ENCODE measurements around the gene PACSIN2. TPM values are rescaled to one million over a fixed set of nuclear protein-coding genes. Genes with fewer than 3 reads are reported as not detected.
"Not testable (repeated sequence)": the region's sequence is repeated elsewhere in the genome, so short reads cannot be mapped to it uniquely, and the experiment has no call there.

The PACSIN2 gene
- total RNA-seq, 1 donor from 2014 or later: 41.5 TPM

- DNase-seq (ENCODE audit: low spot score): no peak
- intact Hi-C loops (cut with DNase I): no loop called here
Observed at GRCh38 chr22:43013355-43014315, 1.3 kb downstream of the PACSIN2 start.

- intact Hi-C loops (cut with DNase I): no loop called here
- no peak for DNase-seq (ENCODE audit: low spot score)
Observed at GRCh38 chr22:43012390-43012789, 2.6 kb downstream of the PACSIN2 start.

GRCh38 chr22:43011079-43011478 lies 3.9 kb downstream of the PACSIN2 start:
- intact Hi-C loops (cut with DNase I): no loop called here
- DNase-seq (ENCODE audit: low spot score): no peak

GRCh38 chr22:43009444-43009843 lies 5.5 kb downstream of the PACSIN2 start:
- intact Hi-C loops (cut with DNase I): loop anchor here (5.0 kb wide), 1 partner anchor 42 kb away; no protein-coding TSS in a partner anchor

GRCh38 chr22:43008921-43009320 lies 6.0 kb downstream of the PACSIN2 start:
- DNase-seq (ENCODE audit: low spot score): no peak
- intact Hi-C loops (cut with DNase I): loop anchor here (5.0 kb wide), 1 partner anchor 42 kb away; no protein-coding TSS in a partner anchor

More at GRCh38 chr22:43009444-43009843, 5.5 kb downstream of the PACSIN2 start:
- no peak for DNase-seq (ENCODE audit: low spot score)

GRCh38 chr22:43008509-43008908 lies 6.4 kb downstream of the PACSIN2 start:
- intact Hi-C loops (cut with DNase I): loop anchor here (5.0 kb wide), 1 partner anchor 41 kb away; no protein-coding TSS in a partner anchor
- DNase-seq (ENCODE audit: low spot score): no peak

- DNase-seq (ENCODE audit: low spot score): no peak
- intact Hi-C loops (cut with DNase I): loop anchor here (5.0 kb wide), 1 partner anchor 40 kb away; no protein-coding TSS in a partner anchor
Observed at GRCh38 chr22:43007519-43008102, 7.3 kb downstream of the PACSIN2 start.

GRCh38 chr22:43006753-43007152 lies 8.2 kb downstream of the PACSIN2 start:
- DNase-seq (ENCODE audit: low spot score): no peak
- intact Hi-C loops (cut with DNase I): loop anchor here (5.0 kb wide), 1 partner anchor 39 kb away; no protein-coding TSS in a partner anchor

GRCh38 chr22:43006016-43006505 lies 8.9 kb downstream of the PACSIN2 start:
- intact Hi-C loops (cut with DNase I): loop anchor here (5.0 kb wide), 1 partner anchor 39 kb away; no protein-coding TSS in a partner anchor
- no peak for DNase-seq (ENCODE audit: low spot score)

GRCh38 chr22:43005106-43005505 lies 9.8 kb downstream of the PACSIN2 start:
- DNase-seq (ENCODE audit: low spot score): no peak
- intact Hi-C loops (cut with DNase I): loop anchor here (5.0 kb wide), 1 partner anchor 38 kb away; no protein-coding TSS in a partner anchor

- intact Hi-C loops (cut with DNase I): loop anchor here (5.0 kb wide), 1 partner anchor 37 kb away; no protein-coding TSS in a partner anchor
Observed at GRCh38 chr22:43004362-43005035, 10.4 kb downstream of the PACSIN2 start.

GRCh38 chr22:43002202-43002586 lies 12.8 kb downstream of the PACSIN2 start:
- peak; percentile 38 for DNase-seq (ENCODE audit: low spot score)
- intact Hi-C loops (cut with DNase I): no loop called here

More at GRCh38 chr22:43004362-43005035, 10.4 kb downstream of the PACSIN2 start:
- no peak for DNase-seq (ENCODE audit: low spot score)

GRCh38 chr22:43001271-43002201 lies 13.4 kb downstream of the PACSIN2 start:
- intact Hi-C loops (cut with DNase I): no loop called here
- peak; percentile 49 for DNase-seq (ENCODE audit: low spot score)

GRCh38 chr22:43000441-43001175 lies 14.3 kb downstream of the PACSIN2 start:
- intact Hi-C loops (cut with DNase I): no loop called here
- no peak for DNase-seq (ENCODE audit: low spot score)

- no peak for DNase-seq (ENCODE audit: low spot score)
- intact Hi-C loops (cut with DNase I): no loop called here
Observed at GRCh38 chr22:42997582-42998090, 17.3 kb downstream of the PACSIN2 start.

GRCh38 chr22:42996646-42997365 lies 18.1 kb downstream of the PACSIN2 start:
- intact Hi-C loops (cut with DNase I): no loop called here
- DNase-seq (ENCODE audit: low spot score): no peak

- intact Hi-C loops (cut with DNase I); DNase-seq (ENCODE audit: low spot score): not testable (repeated sequence)
Observed at GRCh38 chr22:42995654-42996053, 19.3 kb downstream of the PACSIN2 start.

All from cardiac septum (tissue), 1 donor.